Effector memory CD4-positive, alpha-beta T cell (primary cell): ENCODE results near the gene SCN1A.
"Not testable (repeated sequence)": the region's sequence is repeated elsewhere in the genome, so short reads cannot be mapped to it uniquely, and the experiment has no call there.

Source experiments
- DNase-seq, 3 donors: peaks; one replicate each; pipeline ENCODE4 v3.0.0-alpha.2; 2020
- H3K27ac ChIP-seq: 2 replicates; pipeline ENCODE4 v1.7.0; 2013; ENCODE audit warnings: mild to moderate bottlenecking, low read length, moderate library complexity; ENCODE audit not compliant: insufficient read depth, poor library complexity, severe bottlenecking
- H3K27me3 ChIP-seq: replicated peaks from 2 replicates; pipeline ENCODE4 v1.7.0; 2013; ENCODE audit warnings: mild to moderate bottlenecking, low read length; ENCODE audit not compliant: insufficient read depth, control insufficient read depth, poor library complexity, severe bottlenecking
- H3K36me3 ChIP-seq: 2 replicates; pipeline ENCODE4 v1.7.0; 2013; ENCODE audit warnings: mild to moderate bottlenecking, low read length, moderate library complexity; ENCODE audit not compliant: control insufficient read depth, insufficient read depth
- H3K4me1 ChIP-seq: 2 replicates; pipeline ENCODE4 v1.7.0; 2013; ENCODE audit warnings: low read length, mild to moderate bottlenecking; ENCODE audit not compliant: control insufficient read depth, insufficient read depth, poor library complexity, severe bottlenecking
- H3K4me3 ChIP-seq: 2 replicates; pipeline ENCODE4 v1.7.0; 2013; ENCODE audit warnings: low read length, low read depth, mild to moderate bottlenecking; ENCODE audit not compliant: insufficient read depth, poor library complexity, severe bottlenecking
- H3K9me3 ChIP-seq: 2 replicates; pipeline ENCODE4 v1.7.0; 2013; ENCODE audit warnings: mild to moderate bottlenecking, low read length, moderate library complexity; ENCODE audit not compliant: control insufficient read depth

Gene SCN1A

DNA sequence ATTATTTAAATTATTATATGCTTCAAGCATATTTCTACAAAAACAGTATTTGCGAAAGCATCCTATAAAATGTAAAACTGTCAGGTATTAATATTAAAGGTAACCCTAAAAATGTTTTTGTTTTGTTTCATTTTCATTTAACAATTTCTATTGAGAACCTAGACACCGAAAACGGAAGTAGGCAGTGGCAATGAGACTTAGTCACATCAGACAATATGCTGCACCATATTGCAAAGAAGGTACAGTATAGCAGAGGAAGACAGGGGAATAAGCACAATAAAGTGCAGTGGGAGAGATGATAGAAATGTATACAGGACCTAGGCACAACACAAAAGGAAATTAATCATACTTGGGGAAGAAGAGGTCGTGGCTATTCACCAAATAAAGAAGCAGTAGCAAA is 12.2 kb downstream of the SCN1A start:
- Histone ChIP-seq H3K4me3 (no peak overlapping the region), H3K36me3 (no peaks in the 10 kb centered on the region), H3K9me3 (no peaks in the 10 kb centered on the region), H3K27me3 (no peaks in the 10 kb centered on the region), H3K27ac (no peak overlapping the region), H3K4me1 (no peaks in the 10 kb centered on the region)
- DNase-seq, result no peak

DNA sequence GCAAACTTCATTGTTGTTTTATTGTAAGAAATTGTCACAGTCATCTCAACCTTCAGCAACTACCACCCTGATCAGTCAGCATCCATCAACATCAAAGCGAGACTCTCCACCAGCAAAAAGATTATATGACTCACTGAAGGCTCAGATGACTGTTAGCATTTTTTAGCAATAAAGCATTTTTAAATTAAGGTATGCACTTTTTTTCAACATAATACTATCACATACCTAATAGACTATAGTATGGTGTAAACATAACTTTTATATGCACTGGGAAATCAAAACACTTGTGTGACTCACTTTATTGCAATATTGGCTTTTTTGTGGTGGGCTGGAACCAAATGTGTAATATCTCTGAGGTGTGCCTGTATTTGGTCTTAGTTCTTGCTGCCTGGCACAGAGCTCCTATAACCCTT is 15.6 kb downstream of the SCN1A start:
- Histone ChIP-seq H3K36me3 (no peaks in the 10 kb centered on the region), H3K27ac (no peak overlapping the region), H3K4me1 (no peaks in the 10 kb centered on the region), H3K9me3 (no peaks in the 10 kb centered on the region), H3K4me3 (no peak overlapping the region), H3K27me3 (no peaks in the 10 kb centered on the region)
- no peak for DNase-seq

DNA sequence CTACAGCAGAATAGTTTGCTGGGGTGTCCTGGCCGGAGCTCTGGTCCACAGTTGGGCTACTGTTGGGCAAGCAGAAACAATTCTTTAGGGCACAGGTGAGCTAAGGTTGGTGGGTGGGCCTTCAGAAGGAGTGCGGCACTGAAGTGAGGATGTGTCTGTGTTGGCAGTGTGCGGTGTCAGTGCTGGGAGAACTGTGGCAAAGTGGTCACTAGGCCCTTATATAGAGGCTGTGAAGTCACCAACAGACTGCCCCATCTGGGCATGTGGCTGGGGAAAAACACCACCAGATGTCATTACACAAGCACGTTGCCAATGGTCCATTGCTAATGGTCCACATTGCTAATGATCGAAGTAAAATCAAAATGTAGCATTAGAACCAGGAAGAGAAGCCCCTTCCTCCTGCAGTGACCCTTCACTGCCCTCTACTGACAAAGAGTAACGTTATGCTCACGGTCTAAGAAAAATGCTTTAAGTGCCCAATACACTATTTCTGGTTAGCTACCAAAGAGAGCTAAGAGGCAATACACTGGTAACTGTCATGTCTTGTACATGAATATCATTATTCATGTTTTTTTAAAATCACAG is 21.3 kb downstream of the SCN1A start:
- Histone ChIP-seq H3K27me3 (no peaks in the 10 kb centered on the region), H3K4me3 (no peak overlapping the region), H3K27ac (no peak overlapping the region), H3K4me1 (no peaks in the 10 kb centered on the region), H3K9me3 (no peaks in the 10 kb centered on the region), H3K36me3 (no peaks in the 10 kb centered on the region)
- no peak for DNase-seq

DNA sequence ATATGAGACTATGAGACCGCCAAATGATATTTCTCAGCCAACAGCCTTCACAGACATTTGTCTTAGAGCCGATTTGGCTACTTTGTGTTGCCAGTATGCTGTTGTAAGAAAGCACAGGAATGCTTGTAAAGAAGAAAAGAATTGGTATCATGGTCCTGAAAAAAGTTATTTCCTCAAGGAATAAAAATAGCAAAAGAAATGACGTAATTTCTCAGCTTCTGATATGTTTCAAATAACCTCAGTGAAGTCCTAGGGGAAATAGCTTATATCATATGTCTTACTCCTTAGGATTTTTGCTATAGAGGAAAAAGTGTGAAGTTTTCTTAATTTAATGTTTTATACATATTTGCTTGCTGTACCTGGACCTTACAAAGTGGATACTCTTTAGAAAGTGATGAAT is 23.0 kb downstream of the SCN1A start:
- H3K36me3 ChIP-seq, result no peaks in the 10 kb centered on the region
- H3K27ac ChIP-seq, result no peak overlapping the region
- H3K4me3 ChIP-seq, result no peak overlapping the region
- H3K9me3 ChIP-seq, result no peaks in the 10 kb centered on the region
- no peaks in the 10 kb centered on the region for H3K4me1 ChIP-seq
- DNase-seq, result no peak
- no peaks in the 10 kb centered on the region for H3K27me3 ChIP-seq

DNA sequence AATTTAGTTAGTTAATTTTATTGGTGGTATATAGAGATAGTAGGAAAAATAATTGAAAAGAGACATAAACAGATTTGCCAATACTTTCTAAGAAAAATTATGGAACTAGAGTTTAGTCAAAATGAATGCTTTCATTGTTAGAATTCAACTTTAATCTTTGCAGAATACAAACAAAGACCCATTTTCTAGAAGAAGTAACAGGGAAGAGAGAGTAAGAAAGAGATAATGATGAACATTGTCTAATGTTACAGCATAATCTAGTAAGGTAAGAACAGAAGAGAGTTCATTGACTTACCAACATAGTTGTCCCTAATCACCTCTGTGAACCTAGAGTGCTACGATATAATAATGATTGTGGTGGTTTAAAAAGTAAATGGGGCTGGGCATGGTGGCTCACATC is 23.7 kb downstream of the SCN1A start:
- Histone ChIP-seq H3K27me3 (no peaks in the 10 kb centered on the region), H3K27ac (no peak overlapping the region), H3K9me3 (no peaks in the 10 kb centered on the region)

DNA sequence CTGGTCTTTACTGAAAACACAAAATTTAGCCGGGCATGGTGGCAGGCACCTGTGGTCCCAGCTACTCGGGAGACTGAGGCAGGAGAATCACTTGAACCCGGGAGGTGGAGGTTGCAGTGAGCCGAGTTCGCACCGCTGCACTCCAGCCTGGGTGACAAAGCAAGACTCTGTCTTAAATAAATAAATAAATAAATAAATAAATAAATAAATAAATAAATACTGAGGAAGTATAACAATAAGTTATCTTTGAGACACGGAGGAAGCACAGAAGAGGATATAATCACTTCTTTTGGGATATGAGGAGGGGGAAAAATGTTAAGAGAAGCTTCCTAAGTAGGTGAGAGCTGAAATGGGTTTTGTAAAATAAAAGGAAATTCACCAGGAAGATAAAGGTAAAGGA is 24.5 kb downstream of the SCN1A start:
- not testable (repeated sequence) for H3K27ac ChIP-seq, H3K9me3 ChIP-seq, DNase-seq, H3K4me1 ChIP-seq, H3K27me3 ChIP-seq, H3K36me3 ChIP-seq, H3K4me3 ChIP-seq

More for the DNA sequence above, 23.7 kb downstream of the SCN1A start:
- DNase-seq, result no peak
- no peak overlapping the region for H3K4me3 ChIP-seq
- H3K36me3 ChIP-seq, result no peaks in the 10 kb centered on the region
- no peaks in the 10 kb centered on the region for H3K4me1 ChIP-seq

DNA sequence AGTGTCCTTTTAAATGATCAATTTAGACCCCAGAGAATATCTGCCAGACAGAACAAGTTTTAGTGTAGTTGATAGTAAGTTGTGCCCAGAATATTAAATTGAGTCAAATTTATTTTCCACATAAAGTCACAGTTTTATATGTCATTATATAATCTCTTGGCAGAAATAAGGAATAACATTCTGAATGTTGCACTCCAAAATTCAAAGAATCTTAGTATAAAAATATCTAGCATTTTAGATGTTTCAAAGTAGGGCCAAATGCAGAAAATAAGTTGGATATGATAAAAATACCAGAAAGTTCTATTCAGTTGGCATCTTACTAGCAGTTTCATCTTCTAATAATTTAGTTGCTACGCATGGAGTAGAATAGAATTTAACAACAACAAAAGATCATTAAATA is 33.5 kb downstream of the SCN1A start:
- no peak for DNase-seq
- Histone ChIP-seq H3K4me1 (no peaks in the 10 kb centered on the region), H3K27ac (no peak overlapping the region)

DNA sequence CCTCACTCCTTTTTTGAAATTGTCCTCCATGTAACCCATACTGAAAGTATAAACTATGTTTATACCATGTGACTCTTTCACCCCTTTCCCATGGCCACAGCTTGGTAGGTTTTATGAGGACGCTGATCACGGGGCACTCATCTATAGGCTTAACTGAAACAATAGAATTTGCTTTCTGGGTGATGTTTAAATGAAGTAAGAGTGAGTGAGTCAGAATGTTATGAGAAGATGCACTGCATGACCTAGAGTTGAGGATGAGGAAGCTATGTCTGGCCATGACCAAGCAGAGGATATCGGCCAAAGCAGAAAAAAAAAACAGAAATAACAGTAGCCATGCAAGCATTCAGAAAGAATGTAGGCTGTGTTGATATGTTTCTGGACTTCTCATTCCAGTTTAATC is 34.9 kb downstream of the SCN1A start:
- H3K27ac ChIP-seq, result no peak overlapping the region
- H3K36me3 ChIP-seq, result no peaks in the 10 kb centered on the region
- no peaks in the 10 kb centered on the region for H3K4me1 ChIP-seq
- no peaks in the 10 kb centered on the region for H3K27me3 ChIP-seq
- no peaks in the 10 kb centered on the region for H3K9me3 ChIP-seq
- DNase-seq, result no peak
- H3K4me3 ChIP-seq, result no peak overlapping the region

More for the DNA sequence above, 33.5 kb downstream of the SCN1A start:
- Histone ChIP-seq H3K9me3 (no peaks in the 10 kb centered on the region), H3K27me3 (no peaks in the 10 kb centered on the region), H3K36me3 (no peaks in the 10 kb centered on the region), H3K4me3 (no peak overlapping the region)

DNA sequence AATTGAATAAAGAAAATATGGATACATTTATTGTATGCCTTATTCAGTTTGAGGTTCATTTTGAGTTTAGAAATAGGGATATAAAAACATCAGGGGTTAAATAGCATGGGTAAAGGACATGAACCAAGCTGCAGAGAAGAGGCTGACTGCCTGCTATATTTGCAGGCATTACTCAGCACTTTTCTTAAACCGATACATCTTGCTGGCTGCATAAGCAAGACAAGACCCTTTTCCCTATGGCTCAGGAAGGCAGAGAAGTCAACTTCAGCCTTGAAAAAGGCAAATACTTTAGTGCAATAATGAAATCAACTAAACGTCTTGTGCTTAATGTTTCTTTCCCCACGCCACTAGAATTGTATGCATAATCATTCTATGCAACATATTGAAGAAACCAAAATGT is 36.4 kb downstream of the SCN1A start:
- no peaks in the 10 kb centered on the region for H3K36me3 ChIP-seq
- no peak overlapping the region for H3K27ac ChIP-seq
- no peak overlapping the region for H3K4me3 ChIP-seq
- no peaks in the 10 kb centered on the region for H3K27me3 ChIP-seq
- no peaks in the 10 kb centered on the region for H3K9me3 ChIP-seq
- no peak for DNase-seq
- no peaks in the 10 kb centered on the region for H3K4me1 ChIP-seq

DNA sequence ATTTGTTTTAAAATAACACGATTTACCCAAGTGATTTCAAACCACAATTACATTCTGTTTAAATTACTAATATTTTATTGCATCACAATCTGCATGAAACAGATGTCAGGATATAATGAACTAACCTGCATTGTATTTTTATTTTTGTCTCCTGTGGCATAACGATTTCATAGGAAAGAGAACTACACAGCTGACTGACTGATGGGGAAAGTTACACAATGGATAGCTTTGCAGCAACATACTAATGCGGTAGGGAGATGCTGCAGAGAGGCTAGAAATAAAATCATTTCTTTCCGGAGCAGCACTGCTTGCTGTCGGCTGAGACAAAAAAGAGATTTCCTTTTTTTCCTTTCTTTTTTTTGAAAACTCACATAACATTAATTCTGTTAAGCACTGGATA is 36.9 kb downstream of the SCN1A start:
- Histone ChIP-seq H3K27me3 (no peaks in the 10 kb centered on the region), H3K27ac (no peak overlapping the region), H3K4me1 (no peaks in the 10 kb centered on the region), H3K36me3 (no peaks in the 10 kb centered on the region), H3K4me3 (no peak overlapping the region), H3K9me3 (no peaks in the 10 kb centered on the region)
- DNase-seq, result no peak

DNA sequence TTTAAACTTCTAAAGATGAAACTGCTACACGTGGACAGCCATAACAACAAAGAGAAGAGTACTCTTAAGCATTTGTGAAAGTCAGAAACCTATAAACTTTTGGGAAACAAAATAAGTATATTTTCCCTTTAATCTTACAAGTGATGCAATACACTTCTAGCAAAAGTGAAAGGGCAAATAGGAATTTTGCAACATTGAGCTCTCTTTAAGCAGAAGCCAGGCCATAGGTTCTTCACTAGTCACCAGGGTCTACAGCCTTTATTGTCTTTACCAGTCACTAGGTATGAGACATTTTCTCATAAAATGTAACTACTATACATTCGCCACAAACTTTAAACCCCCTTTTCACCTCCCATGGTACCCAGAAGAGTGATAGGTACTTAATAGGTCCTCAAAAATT is 37.5 kb downstream of the SCN1A start:
- no peaks in the 10 kb centered on the region for H3K9me3 ChIP-seq
- H3K27ac ChIP-seq, result no peak overlapping the region
- no peak for DNase-seq
- no peaks in the 10 kb centered on the region for H3K4me1 ChIP-seq
- no peaks in the 10 kb centered on the region for H3K36me3 ChIP-seq
- no peak overlapping the region for H3K4me3 ChIP-seq
- no peaks in the 10 kb centered on the region for H3K27me3 ChIP-seq
